GM19395 (cell line): ENCODE measurements around the gene LRFN2.

ENCODE experiments used
- ATAC-seq: cut with Tn5 transposase; IDR thresholded peaks from one replicate; pipeline ENCODE4 v1.9.1; 2021; ENCODE audit warnings: mild to moderate bottlenecking, moderate library complexity; ENCODE audit not compliant: unreplicated experiment

The LRFN2 gene

DNA sequence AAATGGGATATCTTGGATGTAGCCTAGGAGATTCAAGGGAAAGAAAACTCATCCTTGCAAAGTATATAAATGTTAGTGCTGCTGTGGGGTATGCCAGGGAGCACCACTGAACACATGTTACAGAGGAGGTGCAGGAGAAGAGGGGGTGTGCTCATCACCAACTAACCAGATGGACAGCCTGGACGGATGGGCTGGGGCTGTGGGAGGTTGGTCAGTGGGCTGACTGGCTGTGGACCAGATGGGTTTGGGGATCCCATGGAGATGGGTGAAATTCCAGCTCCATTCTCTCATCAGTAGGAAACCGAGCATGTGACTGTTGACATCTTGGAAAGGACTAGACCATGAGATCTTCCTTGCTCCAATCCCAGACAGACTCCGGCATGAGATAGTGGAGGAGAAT is 201.0 kb downstream of the LRFN2 start:
- ATAC-seq = no peak

DNA sequence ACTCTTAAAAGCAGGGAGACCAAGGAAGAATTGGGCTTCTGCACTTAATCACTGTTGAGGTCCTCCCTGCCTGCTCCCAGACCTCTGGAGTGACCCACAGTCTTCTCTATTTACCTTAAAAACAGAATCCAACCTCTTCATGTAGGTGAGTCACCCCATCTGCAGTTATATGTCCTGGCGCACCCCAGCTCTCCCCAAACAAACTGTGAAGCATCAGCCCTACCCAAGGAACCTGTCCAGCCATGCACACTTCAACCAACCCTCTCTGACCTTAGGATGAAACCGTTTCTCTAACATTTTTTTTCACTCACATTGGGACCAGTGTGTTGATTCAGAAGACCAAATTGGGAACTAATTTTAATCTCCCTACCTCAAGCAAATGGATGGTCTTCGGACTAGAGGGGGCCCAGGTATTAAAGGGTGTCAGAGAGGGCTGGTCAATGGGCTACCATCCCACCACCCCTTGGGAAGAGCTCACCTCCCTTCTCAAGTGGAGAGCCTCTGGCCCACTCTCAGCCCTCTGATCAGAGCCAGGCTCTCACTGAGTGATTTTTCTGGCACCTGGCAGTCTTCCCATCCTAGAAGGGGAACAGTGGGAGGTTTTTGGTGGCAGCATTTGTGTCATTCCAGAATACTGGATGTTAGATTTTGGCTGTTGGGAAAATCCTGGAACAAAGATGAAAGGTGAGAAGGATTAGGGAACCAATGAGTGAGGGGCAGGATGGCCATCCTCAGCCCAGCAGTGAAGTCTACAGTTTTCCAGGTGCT is 203.6 kb downstream of the LRFN2 start:
- ATAC-seq = no peak

DNA sequence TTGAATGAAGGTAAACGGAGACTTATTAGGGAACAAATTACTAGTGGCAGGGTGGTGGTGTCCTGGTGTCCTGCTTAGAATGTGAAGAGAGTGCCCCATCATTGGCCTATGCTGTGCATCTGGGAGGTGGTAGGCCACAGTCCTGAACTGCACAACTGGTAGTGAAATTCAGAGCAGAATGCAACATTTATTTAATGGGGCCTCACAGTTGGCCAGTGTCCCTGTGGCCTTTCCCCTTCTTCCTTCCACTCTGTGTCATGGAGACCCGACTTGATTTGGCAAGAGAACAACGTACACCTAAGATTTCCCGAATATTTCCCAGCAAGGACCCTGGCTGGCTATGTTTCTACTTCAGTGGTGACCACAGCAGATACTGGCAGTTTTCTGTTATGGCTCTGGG is 206.9 kb downstream of the LRFN2 start:
- ATAC-seq = no peak

DNA sequence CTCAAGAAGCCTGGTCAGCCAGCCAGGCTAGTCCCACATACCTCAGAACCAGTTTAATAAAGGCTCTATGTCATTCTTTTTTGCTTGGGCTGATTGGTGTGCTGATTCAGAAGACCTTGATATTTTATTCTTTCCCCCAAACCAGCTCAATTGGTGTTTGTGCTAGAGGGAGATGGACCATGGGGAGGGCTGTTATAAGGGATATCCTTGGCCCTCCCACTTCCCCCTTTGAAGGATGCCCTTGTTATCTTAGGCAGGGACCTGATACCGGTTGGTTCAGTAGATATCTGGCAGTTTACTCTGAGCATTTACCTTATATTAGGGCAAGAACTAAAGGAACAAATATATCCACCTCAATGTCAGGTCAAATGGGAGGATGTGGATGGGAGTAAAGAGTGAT is 207.4 kb downstream of the LRFN2 start:
- no peak for ATAC-seq

DNA sequence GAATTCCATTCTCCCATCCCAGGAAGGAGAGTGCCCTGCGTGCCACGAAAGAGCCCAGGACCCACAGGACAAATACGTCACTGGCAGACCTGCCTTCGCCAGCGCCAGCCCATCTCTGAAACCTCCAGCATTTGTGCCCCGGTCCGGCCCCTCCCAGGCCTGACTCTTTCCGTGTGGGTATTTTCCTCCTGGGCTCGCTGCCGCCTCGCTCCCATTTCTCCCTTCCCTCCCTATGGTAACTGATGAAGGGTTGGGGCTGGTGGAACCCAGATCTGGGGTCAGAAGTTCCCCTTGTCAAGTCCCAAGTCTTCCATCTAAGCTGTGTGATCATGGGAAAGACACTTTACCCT is 208.5 kb downstream of the LRFN2 start:
- ATAC-seq = no peak

DNA sequence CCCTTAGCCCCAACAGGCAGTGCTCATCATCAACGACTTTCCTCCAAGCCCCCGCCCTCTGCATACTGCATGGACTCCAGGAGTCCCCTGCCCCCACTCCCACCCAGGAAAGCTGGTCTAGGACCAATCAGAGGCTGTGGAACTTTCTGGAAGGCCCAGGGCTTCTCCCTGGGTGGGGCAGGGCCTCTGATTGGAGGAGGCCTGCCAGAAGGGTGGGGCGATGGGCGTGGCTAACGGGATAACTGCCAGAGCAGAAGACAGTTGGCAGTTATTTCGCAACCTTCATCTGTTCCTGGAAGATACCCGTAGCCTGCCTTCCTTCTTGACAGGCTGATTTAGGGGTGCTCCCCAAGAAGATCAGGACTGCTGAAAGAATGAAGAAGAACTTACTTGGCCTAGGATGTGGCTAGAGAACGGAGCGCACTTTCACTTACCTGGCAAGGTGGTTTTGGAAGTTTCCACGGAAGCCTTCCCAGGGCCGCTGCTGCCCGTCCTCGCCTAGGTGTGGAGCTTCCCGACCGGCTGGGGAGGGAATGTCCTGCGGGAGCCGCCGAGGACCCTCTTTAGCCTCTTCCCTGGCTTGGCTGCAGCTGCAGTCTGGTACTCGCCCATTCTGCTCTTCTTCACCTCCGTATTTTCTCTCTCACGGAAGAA is 209.0 kb downstream of the LRFN2 start:
- no peak for ATAC-seq

DNA sequence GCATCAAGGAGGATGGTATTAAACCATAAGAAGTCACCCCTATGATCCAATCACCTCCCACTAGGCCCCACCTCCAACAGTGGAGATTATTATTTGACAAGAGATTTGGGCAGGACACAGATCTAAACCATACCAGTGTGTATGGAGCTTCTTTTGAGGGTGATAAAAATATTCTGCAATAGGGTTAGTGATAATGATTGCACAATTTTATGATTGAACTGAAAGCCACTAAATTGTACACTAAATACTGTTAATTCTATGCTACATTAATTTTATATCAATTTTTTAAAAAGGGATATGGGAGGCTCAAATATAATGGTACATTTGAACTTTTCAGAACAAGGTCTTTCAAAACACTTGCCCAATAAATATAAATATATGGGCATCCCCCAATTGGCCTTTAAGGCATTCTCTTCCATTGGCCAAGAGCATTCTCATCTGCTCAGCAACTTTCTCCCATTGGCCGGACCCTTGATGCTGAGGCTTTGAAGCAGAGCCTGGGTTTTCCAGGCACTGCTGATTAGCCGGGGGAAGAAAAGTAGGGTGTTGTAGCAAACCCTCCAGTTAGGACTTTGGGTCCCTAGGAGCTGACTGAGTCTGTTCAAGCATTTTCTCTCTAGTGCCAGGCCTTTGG is 209.9 kb downstream of the LRFN2 start:
- no peak for ATAC-seq

DNA sequence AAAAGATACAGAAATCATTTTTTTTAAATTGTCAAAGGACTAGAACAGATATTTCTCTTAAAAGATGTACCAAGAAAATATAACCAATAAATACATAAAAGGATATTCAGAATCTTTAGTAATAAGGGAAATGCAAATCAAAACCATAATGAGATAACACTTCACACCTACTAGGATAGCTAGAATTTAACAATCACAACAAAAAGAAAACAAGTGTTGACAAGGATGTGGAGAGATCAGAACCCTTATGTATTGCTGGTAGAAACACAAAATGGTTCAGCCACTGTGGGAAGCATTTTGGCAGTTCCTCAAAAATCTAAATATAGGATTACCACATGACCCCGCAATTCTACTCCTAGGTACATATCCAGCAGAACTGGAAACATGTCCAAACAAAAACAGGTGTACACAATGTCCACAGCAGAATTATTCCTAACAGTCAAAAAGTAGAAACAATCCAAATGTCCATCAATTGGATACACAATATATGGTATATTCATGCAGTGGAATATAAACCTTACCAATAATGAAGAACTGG is 211.0 kb downstream of the LRFN2 start:
- no peak for ATAC-seq

DNA sequence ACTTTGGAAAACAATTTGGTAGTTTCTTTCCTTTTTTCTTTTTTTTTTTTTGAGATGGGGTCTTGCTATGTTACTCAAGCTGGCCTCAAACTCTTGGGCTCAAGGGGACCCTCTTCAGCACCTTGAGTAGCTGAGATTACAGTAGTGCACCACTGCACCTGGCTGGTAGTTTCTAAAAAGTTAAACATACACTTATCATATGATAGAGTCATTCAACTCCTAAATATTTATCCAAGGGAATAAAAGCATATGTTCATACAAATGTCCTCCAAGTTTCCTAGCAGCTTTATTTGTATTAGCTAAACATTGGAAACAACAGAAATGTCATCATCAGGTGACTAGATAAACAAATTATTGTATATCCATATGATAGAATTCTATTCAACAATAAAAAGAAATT is 213.9 kb downstream of the LRFN2 start:
- no peak for ATAC-seq

DNA sequence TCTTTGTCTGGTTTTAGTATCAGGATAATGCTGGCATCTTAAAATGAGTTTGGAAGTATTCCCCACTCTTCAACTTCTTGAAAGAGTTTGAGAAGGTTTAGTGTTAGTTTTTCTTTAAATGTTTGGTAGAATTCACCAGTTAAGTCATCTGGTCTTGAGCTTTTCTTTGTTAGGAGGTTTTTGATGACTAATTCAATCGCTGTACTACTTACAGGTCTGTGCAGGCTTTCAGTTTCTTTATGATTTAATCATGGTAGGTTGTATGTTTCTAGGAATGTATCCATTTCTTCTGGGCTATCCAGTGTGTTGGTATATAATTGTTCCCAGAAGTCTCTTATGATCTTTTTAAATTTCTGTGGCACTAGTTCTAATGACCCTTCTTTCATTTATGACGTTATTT is 215.5 kb downstream of the LRFN2 start:
- no peak for ATAC-seq

DNA sequence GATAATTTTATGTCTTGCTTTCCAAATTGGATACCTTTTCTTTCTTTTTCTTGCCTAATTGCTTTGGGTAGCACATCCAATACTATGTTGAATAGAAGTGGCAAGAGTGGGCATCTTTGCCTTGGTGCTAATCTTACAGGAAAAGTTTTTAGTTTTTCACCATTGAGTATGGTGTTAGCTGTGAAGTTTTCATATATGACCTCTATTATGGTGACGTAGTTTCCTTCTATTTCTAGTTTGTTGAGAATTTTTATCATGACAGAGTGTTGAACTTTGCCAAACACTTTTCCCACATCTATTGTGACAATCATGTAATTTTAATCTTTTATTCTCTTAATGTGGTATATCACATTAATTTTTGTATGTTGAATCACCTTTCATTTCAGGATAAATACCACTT is 216.1 kb downstream of the LRFN2 start:
- no peak for ATAC-seq

DNA sequence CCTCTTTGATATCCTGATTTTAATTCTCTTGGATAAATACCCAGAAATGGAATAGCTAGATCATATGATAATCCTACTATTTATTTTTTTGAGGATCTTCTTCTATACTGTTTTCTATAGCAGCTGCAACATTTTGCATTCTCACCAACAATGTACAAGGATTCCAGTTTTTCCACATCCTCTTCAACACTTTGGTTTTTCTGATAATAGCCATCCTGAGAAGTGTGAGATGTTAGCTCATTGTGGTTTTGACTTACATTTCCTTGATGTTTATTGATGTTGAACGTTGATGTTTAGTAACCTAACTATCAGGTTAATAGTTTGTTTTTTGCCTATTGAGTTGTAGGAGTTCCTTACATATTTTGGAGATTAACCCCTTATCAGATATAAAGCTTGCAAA is 217.3 kb downstream of the LRFN2 start:
- ATAC-seq = no peak

DNA sequence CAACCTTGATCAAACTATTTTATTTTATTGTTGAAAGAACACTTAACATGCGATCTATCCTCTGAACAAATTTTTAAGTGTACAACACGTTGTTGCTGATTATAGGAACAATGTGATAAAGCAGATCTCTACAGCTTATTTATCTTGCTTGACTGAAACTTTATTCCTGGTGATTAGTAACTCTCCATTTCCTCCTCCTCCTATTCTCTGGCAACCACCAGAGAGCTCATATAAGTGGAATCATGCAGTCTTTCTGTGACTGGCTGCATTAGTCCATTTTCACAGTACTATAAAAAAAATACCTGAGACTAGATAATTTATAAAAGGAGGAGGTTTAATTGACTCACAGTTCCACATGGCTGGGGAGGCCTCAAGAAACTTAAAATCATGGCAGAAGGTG is 218.1 kb downstream of the LRFN2 start:
- ATAC-seq = no peak

DNA sequence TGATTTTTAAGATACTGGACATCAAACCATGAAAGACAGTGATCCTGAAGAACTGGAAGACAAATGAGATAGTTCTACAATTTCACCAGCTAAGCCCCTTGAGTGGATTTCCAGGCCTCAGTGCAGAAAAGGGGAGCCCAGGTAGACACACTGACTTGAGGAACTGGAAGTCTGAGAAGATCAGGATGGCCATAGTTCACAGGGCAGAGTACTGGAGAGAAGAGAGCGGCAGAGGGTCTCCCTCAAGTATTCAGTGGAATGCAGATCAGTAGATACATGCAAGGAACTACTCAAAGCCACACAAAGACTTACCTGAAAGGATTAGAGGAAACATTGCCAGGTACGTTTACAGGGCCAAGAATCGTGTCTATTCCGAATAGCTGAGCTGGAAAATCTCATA is 224.3 kb downstream of the LRFN2 start:
- no peak for ATAC-seq

DNA sequence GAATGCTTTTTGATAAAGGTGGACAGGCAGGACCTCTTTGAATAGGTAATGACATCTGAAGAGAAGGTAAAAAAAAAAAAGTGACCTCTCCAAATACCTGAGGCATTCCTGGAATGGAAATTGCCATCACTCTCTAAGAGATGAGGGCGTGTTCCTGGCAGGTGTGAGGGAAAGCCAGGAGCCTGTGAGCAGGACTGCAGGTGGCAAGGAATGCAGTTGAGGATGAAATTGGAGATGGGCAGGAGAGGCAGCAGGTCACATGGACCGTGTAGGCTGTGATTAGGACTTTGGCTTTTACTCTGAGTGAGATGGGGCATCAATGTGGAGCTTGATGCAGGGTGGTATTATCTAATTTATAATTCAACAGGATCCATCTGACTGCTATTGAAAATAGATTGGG is 227.4 kb downstream of the LRFN2 start:
- ATAC-seq = no peak

DNA sequence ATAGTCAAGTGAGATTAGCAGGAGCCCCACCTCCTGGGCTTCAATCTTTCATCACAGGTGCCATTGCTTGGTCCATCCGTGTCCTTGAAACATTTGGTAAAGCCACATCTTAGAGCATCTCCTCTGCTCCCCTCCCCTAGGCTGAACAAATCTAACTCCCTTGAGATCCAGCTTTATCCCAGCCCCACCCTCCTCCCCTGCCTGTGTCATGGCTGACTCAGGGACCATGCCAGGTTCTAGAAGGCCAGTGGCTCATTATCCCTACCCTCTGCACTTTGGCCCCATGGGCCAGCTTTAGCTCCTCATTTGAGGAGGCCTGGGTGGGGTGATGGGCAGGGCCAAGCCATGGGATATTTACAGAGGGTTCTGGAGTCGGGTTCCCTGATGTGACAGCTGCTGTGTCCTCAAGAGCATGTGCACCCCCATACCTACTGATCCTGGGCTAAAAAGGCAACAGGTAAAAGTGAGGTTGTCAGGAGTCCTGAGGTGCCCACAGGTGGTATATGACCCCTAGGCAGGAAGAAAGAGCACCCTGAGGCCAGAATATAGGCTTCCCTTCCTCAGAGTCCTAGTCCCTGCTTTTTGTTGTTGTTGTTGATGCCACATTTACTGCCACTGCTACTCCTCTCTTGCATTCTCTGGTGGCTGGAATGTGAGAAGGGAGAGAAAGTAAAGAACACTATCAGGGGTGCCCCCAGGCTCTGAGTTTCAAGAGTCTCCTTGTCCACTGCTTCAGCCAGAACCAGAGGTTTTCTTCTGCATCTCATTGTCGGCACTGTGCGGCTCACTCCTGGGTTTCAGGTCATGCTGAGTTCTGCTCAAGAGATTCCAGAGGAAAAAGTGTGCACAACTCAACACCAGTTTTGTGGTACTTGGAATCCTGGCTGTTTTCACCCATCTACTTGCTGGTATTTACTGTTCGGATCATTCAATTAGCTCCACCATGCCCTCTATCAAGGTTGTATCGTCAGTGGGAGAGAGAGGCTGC is 228.4 kb downstream of the LRFN2 start:
- no peak for ATAC-seq

DNA sequence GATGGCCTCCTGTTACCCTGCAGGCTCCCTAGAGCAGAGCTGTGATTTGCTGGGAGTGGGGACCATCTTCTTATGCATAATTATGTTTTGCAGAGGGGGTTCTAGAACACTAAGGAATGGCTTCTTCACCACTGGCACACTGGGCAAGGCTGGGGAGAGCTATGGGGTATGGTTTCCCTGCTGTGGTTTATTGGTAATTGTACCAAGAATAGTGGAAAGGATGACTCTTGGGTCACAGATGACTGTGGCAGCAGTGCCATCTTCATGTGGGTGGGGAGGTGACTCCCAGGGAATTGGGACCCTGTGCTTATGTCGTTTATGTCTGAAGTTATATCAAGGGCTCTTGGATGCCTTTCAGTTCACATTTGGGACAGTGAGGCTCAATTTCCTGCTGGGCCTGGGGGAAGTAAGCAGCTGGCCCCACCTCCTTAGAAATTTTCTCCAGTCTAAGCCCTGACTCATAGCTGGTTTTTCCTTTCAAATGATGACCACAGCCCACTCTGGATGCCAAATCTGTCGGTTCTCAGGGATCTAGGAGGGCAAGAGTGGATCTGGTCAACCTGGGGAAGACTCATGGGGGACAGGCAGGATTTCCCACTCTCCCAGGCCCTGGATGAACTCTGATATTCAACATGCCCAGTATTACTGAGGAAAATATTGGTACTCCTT is 230.8 kb downstream of the LRFN2 start:
- no peak for ATAC-seq

DNA sequence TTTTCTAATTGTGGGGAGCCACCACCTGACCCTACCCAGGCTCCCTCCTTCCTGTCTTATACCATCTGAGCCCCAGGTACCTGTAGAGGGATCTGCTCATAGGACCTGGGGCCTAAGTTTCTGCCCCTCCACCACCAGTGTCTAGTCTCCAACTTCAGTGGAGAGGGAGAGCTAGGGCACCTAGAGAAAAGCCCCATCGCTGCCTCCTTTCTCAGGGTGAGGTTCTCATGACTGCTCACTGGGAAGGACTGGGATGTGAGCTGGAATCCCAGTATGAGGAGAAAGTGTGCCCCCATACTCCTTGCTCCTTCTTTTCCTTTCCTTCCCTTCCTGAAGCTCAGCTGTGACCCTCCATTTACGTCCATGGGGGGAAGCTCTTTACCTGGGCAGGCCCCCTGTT is 231.6 kb downstream of the LRFN2 start:
- ATAC-seq = no peak

DNA sequence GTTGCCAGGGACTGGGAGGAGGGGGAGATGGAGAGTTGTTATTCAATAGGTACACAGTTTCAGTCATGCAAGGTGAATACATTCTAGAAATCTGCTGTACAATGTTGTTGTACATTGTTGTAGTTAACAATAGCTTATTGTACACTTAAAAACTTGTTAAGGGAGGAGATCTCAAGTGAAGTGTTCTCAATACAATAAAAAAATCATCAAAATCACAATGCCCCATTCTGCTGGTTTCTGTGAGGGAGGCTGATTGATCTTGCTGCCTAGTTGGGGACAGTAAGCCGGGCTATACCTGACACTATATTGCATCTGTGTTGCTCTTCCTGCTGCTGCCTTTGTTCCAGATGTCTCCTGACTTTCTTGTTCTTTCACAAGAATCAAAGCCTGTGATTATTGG is 232.1 kb downstream of the LRFN2 start:
- no peak for ATAC-seq

DNA sequence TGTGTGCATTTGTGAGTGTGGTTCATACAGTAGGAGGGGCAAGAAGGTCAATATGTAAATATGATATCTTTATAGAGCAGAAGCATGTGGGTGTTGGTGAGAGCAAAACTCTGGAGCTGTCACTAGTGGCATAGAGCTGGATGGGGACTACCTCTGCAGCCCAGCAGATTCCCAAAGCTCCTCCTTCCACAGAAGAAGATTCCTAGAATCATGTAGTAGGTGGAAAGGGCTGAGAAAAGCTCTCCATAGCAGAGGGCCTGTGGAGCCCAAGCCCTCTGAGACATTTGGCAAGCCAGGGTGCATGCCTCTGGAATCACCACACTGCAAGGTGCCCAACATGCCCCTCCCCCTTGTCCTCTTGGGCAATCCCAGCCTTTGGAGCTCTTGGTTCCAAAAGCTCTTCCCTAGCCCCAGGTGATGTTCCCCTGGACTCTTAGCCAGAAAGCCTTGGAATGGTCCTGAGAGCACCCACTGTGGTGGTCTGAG is 233.2 kb downstream of the LRFN2 start:
- ATAC-seq = no peak
